Cardiac fibroblast (primary cell): ENCODE results near the gene GRIK3.

ENCODE experiments used
- DNase-seq, 2 donors: peaks; one replicate each; pipeline versions ENCODE4 v3.0.0 to v3.0.0-alpha.2; 2010; ENCODE audit warnings: low read depth in 2 of 2
- H3K4me3 ChIP-seq, 2 donors: replicated peaks in 1 of 2; 1 replicate in 1 of 2; 2 replicates in 1 of 2; pipeline ENCODE4 v1.5.1; 2011; ENCODE audit warnings: low read depth in 2 of 2, low read length in 2 of 2, mild to moderate bottlenecking in 2 of 2, moderate library complexity in 1 of 2
- TF ChIP-seq, protein P1 (sequence below): IDR thresholded peaks from one replicate; pipeline ENCODE4 v1.5.1; 2011; ENCODE audit warnings: low read depth, mild to moderate bottlenecking, low read length, inconsistent platforms

Gene GRIK3

GRCh38 chr1:36894824-36895223 is 139.5 kb downstream of the GRIK3 start:
- no peak for DNase-seq
- TF ChIP-seq, protein P1, sequence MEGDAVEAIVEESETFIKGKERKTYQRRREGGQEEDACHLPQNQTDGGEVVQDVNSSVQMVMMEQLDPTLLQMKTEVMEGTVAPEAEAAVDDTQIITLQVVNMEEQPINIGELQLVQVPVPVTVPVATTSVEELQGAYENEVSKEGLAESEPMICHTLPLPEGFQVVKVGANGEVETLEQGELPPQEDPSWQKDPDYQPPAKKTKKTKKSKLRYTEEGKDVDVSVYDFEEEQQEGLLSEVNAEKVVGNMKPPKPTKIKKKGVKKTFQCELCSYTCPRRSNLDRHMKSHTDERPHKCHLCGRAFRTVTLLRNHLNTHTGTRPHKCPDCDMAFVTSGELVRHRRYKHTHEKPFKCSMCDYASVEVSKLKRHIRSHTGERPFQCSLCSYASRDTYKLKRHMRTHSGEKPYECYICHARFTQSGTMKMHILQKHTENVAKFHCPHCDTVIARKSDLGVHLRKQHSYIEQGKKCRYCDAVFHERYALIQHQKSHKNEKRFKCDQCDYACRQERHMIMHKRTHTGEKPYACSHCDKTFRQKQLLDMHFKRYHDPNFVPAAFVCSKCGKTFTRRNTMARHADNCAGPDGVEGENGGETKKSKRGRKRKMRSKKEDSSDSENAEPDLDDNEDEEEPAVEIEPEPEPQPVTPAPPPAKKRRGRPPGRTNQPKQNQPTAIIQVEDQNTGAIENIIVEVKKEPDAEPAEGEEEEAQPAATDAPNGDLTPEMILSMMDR: no peak
- no peak overlapping the region for H3K4me3 ChIP-seq

GRCh38 chr1:36890776-36891175 is 143.5 kb downstream of the GRIK3 start:
- DNase-seq: no peak
- no peak overlapping the region for H3K4me3 ChIP-seq
- TF ChIP-seq, protein P1: no peak

DNA sequence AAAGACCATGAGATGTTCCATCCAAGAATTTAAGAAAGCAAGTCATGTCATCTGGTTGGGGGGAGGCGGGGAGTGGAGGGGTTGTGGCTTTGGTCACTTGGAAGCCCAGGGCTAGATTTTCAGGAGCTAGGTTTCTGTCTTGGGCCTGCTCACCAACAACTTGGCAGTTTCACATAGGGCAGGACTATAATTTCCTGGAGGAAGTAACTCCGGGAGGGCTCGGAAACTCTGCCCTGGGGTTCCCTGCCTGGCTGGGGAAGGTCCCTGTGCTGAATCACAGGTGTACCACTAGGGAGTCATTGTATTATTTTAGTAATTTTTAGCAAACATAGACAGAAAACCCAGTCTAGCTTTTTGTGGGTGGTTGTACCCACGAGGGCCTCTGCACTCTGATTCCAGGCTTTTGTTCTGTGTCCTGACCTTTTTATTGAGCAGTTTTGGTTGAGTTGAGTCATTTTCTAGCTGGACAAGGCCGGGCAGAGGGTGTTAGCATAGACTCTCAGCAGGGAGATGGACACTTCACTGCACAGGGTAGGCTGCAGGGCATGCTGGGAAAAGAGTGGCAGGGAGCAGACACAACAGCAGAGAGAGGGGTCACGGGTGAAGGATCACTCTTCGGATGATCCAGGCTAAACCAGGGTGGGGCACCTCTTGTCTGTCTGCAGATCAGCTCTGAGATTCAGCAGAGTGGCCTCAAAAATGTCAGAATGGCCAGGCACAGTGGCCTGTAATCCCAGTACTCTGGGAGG is 144.7 kb downstream of the GRIK3 start:
- no peak overlapping the region for H3K4me3 ChIP-seq
- TF ChIP-seq, protein P1: no peak
- DNase-seq: no peak

DNA sequence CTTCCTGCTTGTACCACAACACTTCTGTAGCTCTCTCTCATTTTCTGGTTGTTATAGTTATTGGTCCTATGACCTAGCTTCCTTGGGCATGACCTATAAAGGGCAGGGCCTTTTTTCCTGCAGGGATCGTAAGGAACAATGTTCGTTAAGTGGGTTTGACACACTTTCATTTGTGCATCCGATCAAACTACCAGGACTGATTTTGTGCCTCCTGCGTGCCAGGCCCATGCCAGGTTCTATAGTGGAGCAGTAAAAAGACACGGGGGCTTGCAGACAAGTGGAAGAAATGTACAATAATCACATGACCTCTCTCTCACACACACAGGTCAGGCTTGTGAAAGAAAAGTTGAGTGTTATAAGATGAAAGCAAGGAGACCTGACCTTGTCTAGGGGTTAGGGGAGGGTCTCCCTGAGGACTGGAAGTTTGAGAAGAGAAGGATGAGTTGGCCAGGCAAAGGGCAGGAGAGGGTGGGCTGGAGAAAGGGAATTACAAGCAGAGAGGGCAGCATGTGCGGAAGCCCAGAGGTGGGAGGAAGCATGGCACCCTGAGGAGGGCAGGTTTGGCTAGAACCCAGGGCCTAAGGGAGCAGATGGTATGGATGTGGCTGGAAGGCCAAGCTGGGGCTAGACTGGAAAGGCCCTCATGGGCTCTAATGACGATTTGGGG is 145.4 kb downstream of the GRIK3 start:
- no peak for DNase-seq
- H3K4me3 ChIP-seq: no peak overlapping the region
- TF ChIP-seq, protein P1: no peak

- no peak overlapping the region for H3K4me3 ChIP-seq
- TF ChIP-seq, protein P1: no peak
- DNase-seq: no peak
Measured at GRCh38 chr1:36885540-36886357, 148.6 kb downstream of the GRIK3 start.

GRCh38 chr1:36884801-36885200 is 149.5 kb downstream of the GRIK3 start:
- no peak for DNase-seq
- TF ChIP-seq, protein P1: no peak
- no peak overlapping the region for H3K4me3 ChIP-seq
